H1 (cell line): ENCODE measurements around the gene CMTM3. TPM values are rescaled to one million over a fixed set of nuclear protein-coding genes. Genes with fewer than 3 reads are reported as not detected.

Source experiments
- CTCF ChIA-PET: fragments of 300-600 bp; sonication (Branson Sonifier 250); formaldehyde crosslinking; loops from one replicate; lab custom pipeline; 2021; ENCODE audit not compliant: partially characterized antibody; lab: Charles Lee
- POLR2A ChIA-PET: fragments of 300-600 bp; sonication (Branson Sonifier 250); formaldehyde crosslinking; loops from one replicate; lab custom pipeline; 2021; ENCODE audit warnings: inconsistent platforms; ENCODE audit not compliant: partially characterized antibody; lab: Charles Lee
- DNase-seq, 2 experiments: peaks; one replicate each; pipeline versions ENCODE4 v3.0.0 to v3.0.0-alpha.2; 2010 to 2022; ENCODE audit warnings: low spot score in 2 of 2, low read depth in 1 of 2, mixed read lengths in 1 of 2
- FAIRE-seq: peaks from 2 replicates; lab custom pipeline; 2011; peaks lifted over from hg19 to GRCh38; lab: Jason Lieb, UNC
- H2AFZ ChIP-seq: 2 replicates; pipeline ENCODE4 v1.8.1; 2012; ENCODE audit warnings: low read length, inconsistent platforms
- H2AK5ac ChIP-seq: 2 replicates; pipeline ENCODE4 v1.6.1; 2013; ENCODE audit warnings: low read depth, low read length
- H2BK120ac ChIP-seq: replicated peaks from 2 replicates; pipeline ENCODE3; 2013; ENCODE audit warnings: low read depth, low read length, inconsistent platforms
- H2BK12ac ChIP-seq: 2 replicates; pipeline ENCODE4 v1.6.1; 2013; ENCODE audit warnings: low read depth, low read length
- H2BK15ac ChIP-seq: 2 replicates; pipeline ENCODE4 v1.6.1; 2013; ENCODE audit warnings: low read length
- H2BK20ac ChIP-seq: 2 replicates; pipeline ENCODE4 v1.6.1; 2013; ENCODE audit warnings: low read length
- H2BK5ac ChIP-seq: 2 replicates; pipeline ENCODE4 v1.6.1; 2013; ENCODE audit warnings: low read depth, low read length
- H3K14ac ChIP-seq: 2 replicates; pipeline ENCODE4 v1.6.1; 2013; ENCODE audit warnings: inconsistent platforms; ENCODE audit not compliant: insufficient read length
- H3K18ac ChIP-seq: 2 replicates; pipeline ENCODE4 v1.6.1; 2013; ENCODE audit warnings: low read length; ENCODE audit errors: extremely low read depth
- H3K23ac ChIP-seq: 2 replicates; pipeline ENCODE4 v1.6.1; 2013; ENCODE audit warnings: inconsistent platforms; ENCODE audit not compliant: insufficient read length
- H3K23me2 ChIP-seq: 2 replicates; pipeline ENCODE4 v1.6.1; 2013; ENCODE audit warnings: low read depth, low read length
- H3K27ac ChIP-seq: 2 replicates; pipeline ENCODE4 v1.6.1; 2011; ENCODE audit warnings: low read depth, low read length, inconsistent platforms
- H3K27me3 ChIP-seq, 4 experiments: replicated peaks in 1 of 4; 1 replicate in 1 of 4; 2 replicates in 3 of 4; pipeline versions ENCODE4 v1.6.1 to v1.8.1; 2011 to 2013; ENCODE audit warnings: low read length in 3 of 4, mild to moderate bottlenecking in 3 of 4, inconsistent platforms in 2 of 4, mixed read lengths in 2 of 4, moderate library complexity in 1 of 4; ENCODE audit not compliant: control insufficient read depth in 3 of 4, insufficient read depth in 3 of 4; ENCODE audit errors: extremely low read depth in 1 of 4
- H3K36me3 ChIP-seq, 4 experiments: 2 replicates each; pipeline versions ENCODE4 v1.6.1 to v1.8.1; 2011 to 2013; ENCODE audit warnings: mild to moderate bottlenecking in 4 of 4, low read length in 3 of 4, moderate library complexity in 2 of 4, control low read depth in 1 of 4, inconsistent platforms in 1 of 4; ENCODE audit not compliant: insufficient read depth in 4 of 4, control insufficient read depth in 2 of 4
- H3K4ac ChIP-seq: replicated peaks from 2 replicates; pipeline ENCODE3; 2013; ENCODE audit warnings: low read length, low read depth, mixed read lengths, inconsistent platforms; ENCODE audit not compliant: insufficient read length
- H3K4me1 ChIP-seq, 4 experiments: replicated peaks in 1 of 4; 1 replicate in 1 of 4; 2 replicates in 3 of 4; pipeline versions ENCODE4 v1.6.1 to v1.8.1; 2011 to 2013; ENCODE audit warnings: low read length in 3 of 4, inconsistent platforms in 2 of 4, mixed read lengths in 1 of 4; ENCODE audit not compliant: insufficient read depth in 4 of 4, control insufficient read depth in 3 of 4
- H3K4me2 ChIP-seq, 2 experiments: 2 replicates each; pipeline versions ENCODE4 v1.6.1 to v1.8.1; 2011 to 2013; ENCODE audit warnings: low read depth in 2 of 2, low read length in 2 of 2, control low read depth in 1 of 2, inconsistent platforms in 1 of 2, mild to moderate bottlenecking in 1 of 2; ENCODE audit not compliant: insufficient read depth in 1 of 2
- H3K4me3 ChIP-seq, 4 experiments: fragments of 200-600, 300-600 bp in 1 of 4; sonication (generic), shearing (Covaris generic), sonication (Bioruptor Twin) in 1 of 4; 2 replicates each; pipeline versions ENCODE4 v1.5.1 to v1.8.1; 2011 to 2016; ENCODE audit warnings: low read length in 4 of 4, low read depth in 3 of 4, control low read depth in 2 of 4, inconsistent platforms in 2 of 4, mild to moderate bottlenecking in 2 of 4, mixed read lengths in 1 of 4, moderate library complexity in 1 of 4; ENCODE audit not compliant: insufficient read depth in 2 of 4; ENCODE audit errors: extremely low read depth in 1 of 4
- H3K56ac ChIP-seq: replicated peaks from 2 replicates; pipeline ENCODE3; 2013; ENCODE audit warnings: low read depth, mild to moderate bottlenecking, mixed read lengths, low read length, inconsistent platforms; ENCODE audit not compliant: insufficient read length
- H3K79me1 ChIP-seq: 2 replicates; pipeline ENCODE4 v1.6.1; 2013; ENCODE audit warnings: low read depth, low read length, control low read depth
- H3K79me2 ChIP-seq, 2 experiments: 2 replicates each; pipeline versions ENCODE4 v1.6.1 to v1.8.1; 2012 to 2013; ENCODE audit warnings: low read length in 2 of 2, mild to moderate bottlenecking in 2 of 2, inconsistent platforms in 1 of 2; ENCODE audit not compliant: insufficient read depth in 2 of 2, control insufficient read depth in 1 of 2
- H3K9ac ChIP-seq, 4 experiments: replicated peaks in 1 of 4; 1 replicate in 1 of 4; 2 replicates in 3 of 4; pipeline versions ENCODE4 v1.6.1 to v1.8.1; 2011 to 2013; ENCODE audit warnings: low read depth in 3 of 4, low read length in 3 of 4, control low read depth in 2 of 4, mild to moderate bottlenecking in 2 of 4, moderate library complexity in 2 of 4, inconsistent platforms in 1 of 4; ENCODE audit errors: extremely low read depth in 1 of 4
- H3K9me3 ChIP-seq, 2 experiments: 2 replicates each; pipeline versions ENCODE4 v1.6.1 to v1.8.1; 2012 to 2013; ENCODE audit warnings: mild to moderate bottlenecking in 2 of 2, moderate library complexity in 2 of 2, control low read depth in 1 of 2, inconsistent platforms in 1 of 2, low read depth in 1 of 2, low read length in 1 of 2, mixed read lengths in 1 of 2; ENCODE audit not compliant: insufficient read depth in 2 of 2
- H4K20me1 ChIP-seq, 2 experiments: replicated peaks in 1 of 2; 2 replicates each; pipeline versions ENCODE3 to v1.8.1; 2011 to 2013; ENCODE audit warnings: inconsistent platforms in 2 of 2, low read length in 2 of 2, mild to moderate bottlenecking in 1 of 2; ENCODE audit not compliant: insufficient read depth in 2 of 2, control insufficient read depth in 1 of 2
- H4K5ac ChIP-seq: 2 replicates; pipeline ENCODE4 v1.6.1; 2013; ENCODE audit warnings: low read length, low read depth, mixed read lengths, inconsistent platforms; ENCODE audit not compliant: insufficient read length
- H4K8ac ChIP-seq: 2 replicates; pipeline ENCODE4 v1.8.0; 2013; ENCODE audit warnings: mild to moderate bottlenecking, moderate library complexity, low read length, inconsistent platforms; ENCODE audit not compliant: insufficient read depth; ENCODE audit errors: extremely low read depth
- H4K91ac ChIP-seq: replicated peaks from 2 replicates; pipeline ENCODE3; 2013; ENCODE audit warnings: low read length, mixed read lengths, inconsistent platforms; ENCODE audit not compliant: insufficient read length
- CBX5 ChIP-seq: fragments of 300-800, 300-1000 bp; sonication (generic); IDR thresholded peaks from 2 replicates; pipeline ENCODE4 v1.7.1; 2016; ENCODE audit warnings: antibody characterized with exemption, low read length, low read depth
- EZH2 ChIP-seq: fragments of 200-600 bp; sonication (generic); IDR thresholded peaks from 2 replicates; pipeline ENCODE4 v1.7.1; 2012; ENCODE audit warnings: low read depth, mild to moderate bottlenecking, moderate library complexity, low read length, inconsistent platforms; ENCODE audit not compliant: severe bottlenecking
- FOSL1 ChIP-seq: IDR thresholded peaks from 2 replicates; pipeline ENCODE4 v1.6.1; 2011; ENCODE audit warnings: mild to moderate bottlenecking, low read depth, low read length, moderate library complexity; ENCODE audit not compliant: insufficient read depth
- GABPA ChIP-seq: IDR thresholded peaks from 2 replicates; pipeline ENCODE4 v1.6.1; 2011; ENCODE audit warnings: mild to moderate bottlenecking, low read length, moderate library complexity, borderline replicate concordance; ENCODE audit not compliant: insufficient read depth
- GTF2F1 ChIP-seq: IDR thresholded peaks from 2 replicates; pipeline ENCODE4 v1.6.1; 2012; ENCODE audit warnings: low read depth, low read length, improper control_type of control experiment, borderline replicate concordance
- JUND ChIP-seq: IDR thresholded peaks from 2 replicates; pipeline ENCODE4 v1.6.1; 2011; ENCODE audit warnings: mild to moderate bottlenecking, improper control_type of control experiment, low read length
- ZNF274 ChIP-seq: IDR thresholded peaks from 2 replicates; pipeline ENCODE4 v1.7.0; 2012; ENCODE audit warnings: low read length, borderline replicate concordance; ENCODE audit errors: extremely low read depth
- WGBS, 2 experiments: shearing (Covaris generic) in 1 of 2; methylation state at CpG; one replicate each; pipeline versions ENCODE4 v1.1.6 to v1.1.7; 2013 to 2015; ENCODE audit warnings: low lambda C conversion rate in 2 of 2, mixed read lengths in 2 of 2, inconsistent platforms in 1 of 2, low coverage in 1 of 2, missing lambda C conversion rate in 1 of 2; ENCODE audit not compliant: insufficient replicate concordance in 2 of 2, insufficient coverage in 1 of 2, insufficient read length in 1 of 2; ENCODE audit errors: extremely low coverage in 1 of 2, missing lambda C conversion rate in 1 of 2; 5-methylcytosine and 5-hydroxymethylcytosine counted together
- polyA plus RNA-seq, 7 experiments: library from polyadenylated mRNA; depleted of rRNA in 3 of 7; stranded (reverse) in 5 of 7; unstranded in 2 of 7; fragments of >200 nt in 5 of 7; fragments of 200-250 nt in 2 of 7; gene quantifications; 1 replicate in 5 of 7; 2 replicates in 1 of 7; 4 replicates in 1 of 7; pipeline versions ENCODE4 v1.2.1 to v1.2.3, GENCODE V29; 2011 to 2013; ENCODE audit warnings: missing spikeins in 2 of 7, mixed read lengths in 2 of 7
- total RNA-seq: library from RNA; stranded (reverse); fragmentation: NEBNext Ultra II Directional; extraction: Animal tissue kit (Norgen Biotek cat#: 25700); gene quantifications from 2 replicates; pipeline ENCODE4 v1.2.1, GENCODE V29; 2021
- TF ChIP-seq, protein P1 (sequence below), 3 experiments: IDR thresholded peaks; 1 replicate in 2 of 3; 2 replicates in 1 of 3; pipeline versions ENCODE4 v1.5.1 to v1.6.1; 2011; ENCODE audit warnings: low read length in 3 of 3, mild to moderate bottlenecking in 3 of 3, inconsistent platforms in 2 of 3, low read depth in 1 of 3, moderate library complexity in 1 of 3; ENCODE audit not compliant: insufficient read depth in 1 of 3; ENCODE audit errors: control extremely low read depth in 1 of 3

Gene CMTM3
- total and polyA plus RNA-seq, 2 of the 8 experiments (the other 6 are each of a cell fraction or from before 2014, with no cell fraction given): 24.7 to 24.8 TPM

DNA sequence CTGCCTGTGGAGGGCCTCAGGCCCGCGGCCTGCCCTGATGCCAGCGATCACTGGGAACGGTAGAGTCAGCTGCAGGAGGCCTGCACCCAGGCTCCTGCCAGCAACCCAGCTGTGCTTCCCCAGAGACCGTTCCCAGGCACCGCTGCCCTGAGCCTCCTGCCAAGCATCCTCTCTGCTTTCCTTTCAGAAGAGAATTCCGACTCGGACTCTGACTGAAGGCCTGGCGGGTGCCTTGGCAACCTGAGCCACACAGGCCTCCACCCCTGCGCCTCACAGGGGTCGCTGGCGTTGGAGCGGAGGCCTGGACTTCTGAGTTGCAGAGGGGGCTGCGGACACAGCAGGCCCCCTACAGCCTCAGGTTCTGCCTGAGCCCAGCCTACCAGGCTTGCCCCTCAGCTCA lies 7.9 kb downstream of the CMTM3 start:
- H3K27ac ChIP-seq: no peak overlapping the region
- H4K20me1 ChIP-seq: peaks cover 6 to 9% of the 10 kb centered on the region in 2 experiments
- H4K8ac ChIP-seq: no peak overlapping the region
- no peak overlapping the region for H3K9ac ChIP-seq
- H2BK12ac ChIP-seq: no peak overlapping the region
- H3K18ac ChIP-seq: no peak overlapping the region
- H3K36me3 ChIP-seq: peaks cover 9 to 33% (median 26%) of the 10 kb centered on the region in 4 experiments; a peak in 7 of 8 replicates
- ChIA-PET POLR2A (no interaction called here), CTCF (interaction anchor here (1.0 to 6.4 kb wide), 3 partner anchors 12 to 40 kb away, joined by 3 to 57 read pairs (median 3); no protein-coding TSS in a partner anchor)
- no peak overlapping the region for H3K4ac ChIP-seq
- H2AK5ac ChIP-seq: no peak overlapping the region
- no peaks in the 10 kb centered on the region for H3K27me3 ChIP-seq
- H4K5ac ChIP-seq: no peak overlapping the region
- H2BK120ac ChIP-seq: no peak overlapping the region
- no peak overlapping the region for H3K56ac ChIP-seq
- H3K23ac ChIP-seq: no peak overlapping the region
- H3K4me2 ChIP-seq: no peak overlapping the region
- H2BK20ac ChIP-seq: no peak overlapping the region
- no peak overlapping the region for H2AFZ ChIP-seq
- H3K9me3 ChIP-seq: peaks cover 0 to 7% of the 10 kb centered on the region in 2 experiments; a peak in 1 of 4 replicates
- no peak overlapping the region for H3K14ac ChIP-seq
- FAIRE-seq (no peak), DNase-seq (no peak)
- peaks cover 7 to 17% (median 11%) of the 10 kb centered on the region in 4 experiments for H3K4me1 ChIP-seq
- no peak overlapping the region for H2BK5ac ChIP-seq
- no peak overlapping the region for H2BK15ac ChIP-seq
- H3K79me2 ChIP-seq: no peaks in the 10 kb centered on the region
- 80% methylated on average over 6 of the region's 14 CpGs; no CpG with 5 or more reads in 1 of the 2 experiments for WGBS, 2 experiments
- peaks cover 2% of the 10 kb centered on the region; the same call in 1 of the 2 replicates for H3K79me1 ChIP-seq
- no peak overlapping the region for H3K4me3 ChIP-seq
- H4K91ac ChIP-seq: no peak overlapping the region
- H3K23me2 ChIP-seq: no peaks in the 10 kb centered on the region
- TF ChIP-seq ZNF274 (no peak), FOSL1 (no peak), EZH2 (no peak), GTF2F1 (no peak), CBX5 (no peak), JUND (no peak), GABPA (no peak)
- TF ChIP-seq, protein P1, sequence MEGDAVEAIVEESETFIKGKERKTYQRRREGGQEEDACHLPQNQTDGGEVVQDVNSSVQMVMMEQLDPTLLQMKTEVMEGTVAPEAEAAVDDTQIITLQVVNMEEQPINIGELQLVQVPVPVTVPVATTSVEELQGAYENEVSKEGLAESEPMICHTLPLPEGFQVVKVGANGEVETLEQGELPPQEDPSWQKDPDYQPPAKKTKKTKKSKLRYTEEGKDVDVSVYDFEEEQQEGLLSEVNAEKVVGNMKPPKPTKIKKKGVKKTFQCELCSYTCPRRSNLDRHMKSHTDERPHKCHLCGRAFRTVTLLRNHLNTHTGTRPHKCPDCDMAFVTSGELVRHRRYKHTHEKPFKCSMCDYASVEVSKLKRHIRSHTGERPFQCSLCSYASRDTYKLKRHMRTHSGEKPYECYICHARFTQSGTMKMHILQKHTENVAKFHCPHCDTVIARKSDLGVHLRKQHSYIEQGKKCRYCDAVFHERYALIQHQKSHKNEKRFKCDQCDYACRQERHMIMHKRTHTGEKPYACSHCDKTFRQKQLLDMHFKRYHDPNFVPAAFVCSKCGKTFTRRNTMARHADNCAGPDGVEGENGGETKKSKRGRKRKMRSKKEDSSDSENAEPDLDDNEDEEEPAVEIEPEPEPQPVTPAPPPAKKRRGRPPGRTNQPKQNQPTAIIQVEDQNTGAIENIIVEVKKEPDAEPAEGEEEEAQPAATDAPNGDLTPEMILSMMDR (IDR thresholded peaks at IDR 0.05; ENCODE audit: control extremely low read depth in 1 of 3, insufficient read depth in 1 of 3, low read depth in 1 of 3, low read length in 3 of 3): no peak
